ENCODE data around the gene ITPR1.

Gene ITPR1

DNA sequence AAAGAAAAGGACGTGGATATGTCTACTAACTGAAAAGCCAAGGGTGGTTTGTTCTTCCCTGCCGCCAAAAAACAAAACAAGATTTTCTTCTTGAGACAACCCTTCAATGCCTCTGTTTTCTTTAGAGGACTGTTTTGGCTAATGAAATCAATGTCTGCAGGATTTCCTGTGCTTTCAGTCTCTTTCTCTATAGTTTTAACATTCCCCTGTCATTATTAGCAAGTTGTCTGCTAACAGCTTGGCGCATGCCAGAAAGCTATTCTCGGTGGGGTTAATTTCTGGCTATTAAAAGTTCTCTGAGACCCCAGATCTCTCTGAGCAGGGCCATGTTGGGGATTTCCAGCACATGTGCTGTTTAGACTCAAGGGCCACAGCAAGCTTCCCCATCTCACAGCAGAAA, 56.7 kb downstream of the ITPR1 start:
- in situ Hi-C loops (cut with HindIII; ENCODE audit: low sequenced_read_pairs), result no loop called here
- no peak overlapping the region for H3K4me3 ChIP-seq (ENCODE audit: low read depth, low read length)
- no peak for TF ChIP-seq CTCF (IDR thresholded peaks at IDR 0.05; ENCODE audit: low read depth, low read length, missing control alignments)
- DNase-seq (ENCODE audit: low read depth), result no peak

- no peak for TF ChIP-seq CTCF (IDR thresholded peaks at IDR 0.05; ENCODE audit: low read depth, low read length, missing control alignments)
- in situ Hi-C loops (cut with HindIII; ENCODE audit: low sequenced_read_pairs), result no loop called here
- no peak overlapping the region for H3K4me3 ChIP-seq (ENCODE audit: low read depth, low read length)
- no peak for DNase-seq (ENCODE audit: low read depth)
These were observed 58.0 kb downstream of the ITPR1 start for GRCh38 chr3:4551051-4551711.

DNA sequence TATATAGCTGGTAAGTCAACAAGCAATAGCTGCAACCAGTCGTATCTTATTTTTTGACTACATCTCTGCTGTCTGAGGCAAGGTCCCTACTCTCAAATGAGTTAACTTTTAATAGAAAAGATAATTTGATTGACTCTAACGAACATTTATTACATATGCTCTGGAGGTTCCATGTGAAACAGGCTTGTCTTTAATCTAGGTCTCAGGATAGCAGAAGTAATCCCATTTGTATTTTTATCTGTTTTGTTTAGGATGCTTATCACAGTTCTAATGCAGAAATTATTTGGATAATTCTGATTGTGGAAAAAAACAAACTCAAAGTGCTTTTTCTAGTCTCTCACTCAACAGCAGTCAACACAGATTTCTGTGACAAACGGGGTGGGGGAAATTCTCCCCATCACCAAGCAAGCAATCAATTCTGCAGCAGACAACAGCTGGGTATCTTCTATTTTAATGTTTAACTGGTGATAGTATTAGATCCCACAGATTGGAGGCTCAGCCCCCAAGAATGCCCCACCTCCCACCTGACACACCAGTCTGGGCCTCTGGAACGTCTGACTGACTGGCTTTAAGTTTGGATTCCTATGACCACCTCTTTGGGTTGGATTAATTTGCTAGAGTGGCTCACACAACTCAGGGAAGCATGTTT, 58.8 kb downstream of the ITPR1 start:
- in situ Hi-C loops (cut with HindIII; ENCODE audit: low sequenced_read_pairs), result no loop called here
- no peak for TF ChIP-seq CTCF (IDR thresholded peaks at IDR 0.05; ENCODE audit: low read depth, low read length, missing control alignments)
- no peak overlapping the region for H3K4me3 ChIP-seq (ENCODE audit: low read depth, low read length)
- no peak for DNase-seq (ENCODE audit: low read depth)

GRCh38 chr3:4552811-4553210, 59.7 kb downstream of the ITPR1 start:
- DNase-seq (ENCODE audit: low read depth), result no peak
- in situ Hi-C loops (cut with HindIII; ENCODE audit: low sequenced_read_pairs), result no loop called here
- H3K4me3 ChIP-seq (ENCODE audit: low read depth, low read length), result no peak overlapping the region
- no peak for TF ChIP-seq CTCF (IDR thresholded peaks at IDR 0.05; ENCODE audit: low read depth, low read length, missing control alignments)

- no peak for TF ChIP-seq CTCF (IDR thresholded peaks at IDR 0.05; ENCODE audit: low read depth, low read length, missing control alignments)
- DNase-seq (ENCODE audit: low read depth), result no peak
- in situ Hi-C loops (cut with HindIII; ENCODE audit: low sequenced_read_pairs), result no loop called here
- H3K4me3 ChIP-seq (ENCODE audit: low read depth, low read length), result no peak overlapping the region
These were observed 68.5 kb downstream of the ITPR1 start for GRCh38 chr3:4561661-4562060.

GRCh38 chr3:4562595-4562994, 69.4 kb downstream of the ITPR1 start:
- in situ Hi-C loops (cut with HindIII; ENCODE audit: low sequenced_read_pairs), result no loop called here
- DNase-seq (ENCODE audit: low read depth), result no peak
- H3K4me3 ChIP-seq (ENCODE audit: low read depth, low read length), result no peak overlapping the region
- no peak for TF ChIP-seq CTCF (IDR thresholded peaks at IDR 0.05; ENCODE audit: low read depth, low read length, missing control alignments)

Data from astrocyte of the cerebellum (primary cell).